AG09309 (cell line): Measurements from ENCODE around the gene UNC79.

Experiments used
- DNase-seq: peaks from one replicate; pipeline ENCODE4 v3.0.0-alpha.2; 2010; ENCODE audit warnings: low read depth
- H3K4me3 ChIP-seq: 2 replicates; pipeline ENCODE4 v1.5.1; 2011; ENCODE audit warnings: mild to moderate bottlenecking, low read depth, low read length, moderate library complexity; ENCODE audit not compliant: control insufficient read depth
- TF ChIP-seq, protein P1 (sequence below): IDR thresholded peaks from 2 replicates; pipeline ENCODE4 v1.5.1; 2011; ENCODE audit warnings: mild to moderate bottlenecking, low read depth, low read length, inconsistent platforms; ENCODE audit not compliant: insufficient read depth, control insufficient read depth; ENCODE audit errors: missing control alignments

UNC79 gene

DNA sequence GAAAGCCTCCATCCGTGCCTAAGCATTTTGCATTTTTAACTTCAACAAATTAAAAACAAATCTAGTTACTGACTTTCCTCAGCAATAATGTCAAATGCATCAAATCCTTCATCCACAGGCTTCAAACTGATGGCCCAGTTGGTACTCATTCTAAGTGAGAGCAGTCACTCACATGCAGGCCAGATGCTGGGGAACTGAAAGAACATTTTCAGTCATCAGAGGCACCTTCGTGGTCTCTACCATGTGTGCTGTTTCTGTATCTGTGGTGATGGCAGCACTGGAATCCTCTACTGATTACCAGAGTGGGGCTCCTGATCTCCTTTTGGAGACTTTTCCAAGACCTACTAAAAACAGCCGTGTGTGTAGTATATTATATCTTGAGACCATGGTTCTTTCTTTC lies 212.4 kb downstream of the UNC79 start:
- no peak overlapping the region for H3K4me3 ChIP-seq
- TF ChIP-seq, protein P1, sequence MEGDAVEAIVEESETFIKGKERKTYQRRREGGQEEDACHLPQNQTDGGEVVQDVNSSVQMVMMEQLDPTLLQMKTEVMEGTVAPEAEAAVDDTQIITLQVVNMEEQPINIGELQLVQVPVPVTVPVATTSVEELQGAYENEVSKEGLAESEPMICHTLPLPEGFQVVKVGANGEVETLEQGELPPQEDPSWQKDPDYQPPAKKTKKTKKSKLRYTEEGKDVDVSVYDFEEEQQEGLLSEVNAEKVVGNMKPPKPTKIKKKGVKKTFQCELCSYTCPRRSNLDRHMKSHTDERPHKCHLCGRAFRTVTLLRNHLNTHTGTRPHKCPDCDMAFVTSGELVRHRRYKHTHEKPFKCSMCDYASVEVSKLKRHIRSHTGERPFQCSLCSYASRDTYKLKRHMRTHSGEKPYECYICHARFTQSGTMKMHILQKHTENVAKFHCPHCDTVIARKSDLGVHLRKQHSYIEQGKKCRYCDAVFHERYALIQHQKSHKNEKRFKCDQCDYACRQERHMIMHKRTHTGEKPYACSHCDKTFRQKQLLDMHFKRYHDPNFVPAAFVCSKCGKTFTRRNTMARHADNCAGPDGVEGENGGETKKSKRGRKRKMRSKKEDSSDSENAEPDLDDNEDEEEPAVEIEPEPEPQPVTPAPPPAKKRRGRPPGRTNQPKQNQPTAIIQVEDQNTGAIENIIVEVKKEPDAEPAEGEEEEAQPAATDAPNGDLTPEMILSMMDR, result no peak
- DNase-seq, result no peak

DNA sequence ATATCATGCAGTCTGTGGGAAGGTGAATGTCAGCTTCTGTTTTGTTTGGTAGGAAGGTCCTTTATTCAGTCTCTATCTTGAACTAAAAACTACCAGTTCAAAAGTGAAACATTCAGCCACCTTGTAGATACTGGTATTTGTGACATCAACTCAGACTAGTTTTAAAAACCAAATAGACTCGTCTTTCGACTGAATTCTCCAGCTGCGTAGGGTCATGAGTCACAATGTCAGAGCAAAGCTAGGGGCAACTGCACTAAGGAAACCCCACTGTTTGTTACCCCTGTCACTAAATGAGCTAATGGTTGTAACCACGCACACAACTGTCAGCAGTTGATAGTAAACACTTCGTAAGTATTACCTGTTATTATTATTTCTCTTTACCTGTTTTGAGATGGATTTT lies 212.9 kb downstream of the UNC79 start:
- H3K4me3 ChIP-seq, result no peak overlapping the region
- TF ChIP-seq, protein P1, result no peak
- no peak for DNase-seq

DNA sequence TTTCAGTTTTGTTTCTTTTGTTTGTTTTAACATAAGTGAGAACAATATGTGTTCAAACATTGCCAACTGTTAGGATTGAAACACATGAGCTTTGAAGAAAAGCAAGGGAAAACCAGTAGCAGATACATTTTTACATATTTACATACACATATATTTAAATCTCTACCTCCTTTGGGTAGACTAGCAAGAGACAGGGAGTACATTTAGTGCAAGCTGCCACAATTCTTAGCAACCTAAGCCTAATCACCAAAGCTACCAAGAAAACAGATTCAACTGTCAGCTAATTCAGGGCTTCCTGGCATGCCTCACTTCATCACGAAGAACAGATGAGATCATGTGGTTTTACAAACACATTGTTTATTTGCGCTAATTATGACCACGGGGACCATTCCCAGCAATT lies 214.5 kb downstream of the UNC79 start:
- TF ChIP-seq, protein P1, result no peak
- H3K4me3 ChIP-seq, result no peak overlapping the region
- DNase-seq, result no peak

DNA sequence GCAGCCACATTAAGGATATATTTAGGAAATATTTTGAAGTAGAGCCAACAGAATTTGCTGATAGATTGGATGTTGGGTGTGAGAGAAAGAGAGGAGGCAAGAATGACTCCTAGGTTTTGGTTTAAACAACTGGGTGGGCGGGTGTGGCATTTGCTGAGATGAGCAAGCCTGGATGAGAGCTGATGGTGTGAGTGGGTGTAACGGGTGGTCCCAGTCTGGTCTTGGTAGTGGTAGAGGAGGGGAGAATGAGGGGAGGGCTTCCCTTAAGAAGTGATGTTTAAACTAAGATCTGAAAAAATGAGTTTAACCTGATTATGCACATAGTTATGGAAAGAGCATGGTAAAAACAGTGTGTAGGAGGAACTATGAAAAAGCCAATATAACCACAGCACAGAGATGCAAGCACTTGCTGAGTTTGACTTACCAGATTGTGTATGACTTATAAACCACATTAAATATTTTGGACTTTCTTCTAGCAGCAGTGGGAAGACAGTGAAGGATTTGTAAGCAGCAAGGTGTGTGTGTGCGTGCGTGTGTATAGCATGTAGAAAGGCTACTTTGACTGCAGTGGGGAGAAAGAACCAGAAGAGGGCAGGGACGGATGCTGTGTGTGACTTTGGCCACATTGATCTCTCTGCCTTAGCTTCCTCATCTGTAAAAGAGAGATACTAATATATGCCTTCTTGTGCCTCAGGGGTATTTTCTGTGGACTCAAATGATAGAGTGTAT lies 217.9 kb downstream of the UNC79 start:
- no peak overlapping the region for H3K4me3 ChIP-seq
- TF ChIP-seq, protein P1, result no peak
- no peak for DNase-seq

DNA sequence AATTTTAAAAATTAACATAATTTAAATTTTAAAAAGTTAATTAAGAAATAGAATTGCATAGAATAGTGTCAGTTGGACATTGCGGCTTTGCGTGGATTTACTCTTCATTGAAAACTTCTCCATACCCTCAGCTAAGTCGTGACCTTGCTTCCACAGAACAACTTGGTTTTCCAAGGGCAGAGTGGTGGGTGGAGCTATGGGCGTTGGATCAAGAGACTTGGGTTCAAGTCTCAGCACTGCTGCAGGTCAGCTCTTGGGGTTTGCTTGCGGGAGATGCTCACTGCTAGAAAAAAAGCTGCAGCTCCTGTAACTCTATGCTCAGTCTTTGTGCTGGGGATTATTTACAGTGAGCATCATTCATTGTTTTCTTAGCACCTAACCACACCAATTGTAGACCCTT lies 223.9 kb downstream of the UNC79 start:
- TF ChIP-seq, protein P1, result no peak
- DNase-seq, result no peak
- no peak overlapping the region for H3K4me3 ChIP-seq

DNA sequence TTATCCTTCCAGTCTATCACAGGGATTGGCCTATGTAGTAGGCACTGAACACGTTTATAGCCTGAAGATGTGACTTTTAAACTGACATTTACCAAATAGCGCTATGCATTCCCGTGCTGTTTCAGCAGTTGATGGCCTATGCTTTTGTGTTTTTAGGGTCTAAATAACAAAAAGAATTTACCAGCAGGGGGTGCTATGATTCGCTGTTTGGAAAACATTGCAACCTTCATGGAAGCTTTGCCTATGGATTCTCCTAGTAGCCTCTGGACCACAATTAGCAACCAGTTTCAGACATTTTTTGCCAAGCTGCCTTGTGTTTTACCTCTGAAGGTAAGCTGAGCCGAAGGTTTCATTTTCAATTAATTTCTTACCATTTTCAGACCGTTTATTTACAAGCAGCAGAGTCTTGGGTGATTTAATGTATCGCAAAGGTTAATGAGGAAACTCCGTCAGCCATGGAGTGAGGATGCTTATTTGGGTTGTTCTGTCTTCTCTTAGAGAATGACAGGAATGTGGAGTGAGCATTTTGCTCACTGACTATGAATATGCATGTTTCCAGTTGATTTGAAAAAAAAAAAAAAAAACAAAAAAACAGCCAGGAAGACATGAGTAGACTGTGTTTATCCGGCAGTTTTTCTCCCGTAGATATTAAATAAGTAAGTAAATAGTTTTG lies 224.5 kb downstream of the UNC79 start:
- TF ChIP-seq, protein P1, result peak; percentile 44
- peak; percentile 8 for DNase-seq
- H3K4me3 ChIP-seq, result no peak overlapping the region
